ENCODE data around the gene NKD1.
A peak's percentile ranks its signal among the peaks of the same experiment; 100 is the strongest.

Gene NKD1

DNA sequence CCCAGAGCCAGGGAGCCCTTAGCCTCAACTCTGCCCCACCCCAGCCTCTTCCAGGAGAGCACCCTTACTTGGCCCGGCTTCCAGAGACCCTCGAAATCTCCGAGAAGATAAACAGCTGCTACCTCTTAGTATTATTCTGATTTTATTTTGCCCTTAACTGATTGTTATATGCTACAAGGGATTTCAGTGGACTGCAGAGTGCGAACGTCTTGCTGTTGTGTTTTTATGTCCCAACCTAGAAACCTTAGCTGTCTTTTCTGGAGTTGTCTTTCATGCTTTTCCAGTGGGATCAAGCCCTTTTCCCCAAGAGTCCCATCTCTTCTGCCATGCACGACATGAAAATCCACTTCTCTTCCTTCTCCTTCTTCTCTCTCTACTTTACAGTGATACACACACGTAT, 85.9 kb downstream of the NKD1 start:
- no peak for DNase-seq

DNA sequence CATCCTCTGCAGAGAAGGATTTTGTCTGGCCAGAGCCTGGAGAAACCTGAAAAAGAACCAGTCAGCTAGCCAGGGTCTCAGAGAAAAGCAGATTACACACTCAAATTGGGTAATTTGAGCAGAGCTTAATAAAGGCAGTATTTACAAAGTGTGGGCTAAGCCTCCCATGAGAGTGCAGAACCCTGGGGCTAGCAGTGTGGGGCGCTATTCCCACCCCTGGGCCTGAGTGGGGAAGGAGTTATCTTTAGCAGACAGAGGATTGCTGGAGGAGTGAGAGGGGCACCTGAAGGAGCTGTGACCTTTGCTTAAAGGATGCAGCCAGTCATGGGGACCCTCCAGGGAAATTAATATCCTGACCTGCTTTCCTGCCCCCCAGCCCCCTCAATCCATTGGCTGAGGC, 86.8 kb downstream of the NKD1 start:
- DNase-seq, result no peak

DNA sequence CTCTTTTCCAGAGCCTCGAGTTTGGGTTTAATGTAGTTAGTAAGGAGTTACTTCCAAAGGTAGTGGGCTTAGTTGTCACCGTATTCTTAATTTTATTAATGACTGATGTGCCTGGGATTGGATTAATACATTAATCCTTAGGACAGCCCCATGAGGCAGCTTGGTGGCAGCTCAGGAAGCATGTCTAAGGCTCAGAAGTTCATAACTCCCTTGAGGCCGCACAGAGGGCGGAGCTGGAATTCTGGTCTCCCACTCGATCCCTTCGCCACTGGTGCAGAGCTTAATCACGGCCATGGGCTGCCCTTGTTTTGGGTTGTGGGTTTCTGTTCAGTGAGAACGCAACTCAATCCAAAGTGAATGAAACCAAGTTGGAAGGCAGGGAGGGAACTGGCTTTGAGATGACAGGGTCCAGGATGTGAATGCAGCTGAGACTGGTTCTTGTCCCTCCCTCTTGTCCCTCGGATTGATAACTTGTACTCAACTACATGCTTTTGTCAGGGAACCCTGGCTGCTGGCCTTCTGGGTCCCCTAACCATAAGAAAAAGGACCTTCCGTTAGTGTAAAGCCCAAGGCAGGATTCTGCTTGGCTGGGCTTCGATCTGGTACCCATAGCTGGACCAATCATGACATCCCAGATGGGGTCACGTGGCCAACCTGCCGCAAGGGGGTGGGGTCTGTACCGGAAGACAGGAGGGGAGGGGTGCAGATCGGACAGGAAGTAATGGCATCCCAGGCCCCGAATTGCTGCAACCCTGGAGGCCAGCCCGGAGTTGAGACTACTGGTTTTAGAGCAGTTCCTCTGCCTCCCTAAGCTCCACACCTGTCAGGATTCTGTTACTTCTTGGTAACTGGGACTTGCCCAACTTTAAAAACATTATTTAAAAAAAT, 87.6 kb downstream of the NKD1 start:
- DNase-seq, result no peak

DNA sequence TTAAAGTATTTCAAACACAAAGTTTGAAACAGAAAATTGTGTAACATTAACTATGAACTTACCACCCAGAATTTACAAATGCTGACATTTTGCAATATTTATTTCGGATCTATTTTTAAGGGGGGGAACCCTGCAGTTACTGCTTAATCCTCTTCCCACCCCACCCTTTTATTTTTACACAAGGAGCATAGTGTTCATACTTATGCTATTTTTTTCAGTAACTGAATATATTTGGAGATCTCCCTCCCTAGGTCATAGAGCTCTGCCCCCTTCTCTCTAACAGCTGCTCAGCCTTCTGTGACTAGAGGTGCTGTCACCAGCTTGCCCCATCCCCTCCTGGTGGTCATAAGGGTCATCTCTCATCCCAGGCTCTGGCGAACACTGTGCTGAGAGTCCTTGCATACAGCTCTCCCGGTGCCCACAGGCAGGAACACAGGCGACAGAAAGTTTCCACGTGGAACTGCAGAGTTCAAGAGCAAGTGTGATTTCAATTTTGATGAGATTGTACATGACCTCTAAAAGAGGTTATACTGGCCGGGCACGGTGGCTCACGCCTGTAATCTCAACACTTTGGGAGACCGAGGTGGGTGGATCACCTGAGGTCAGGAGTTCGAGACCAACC, 88.7 kb downstream of the NKD1 start:
- no peak for DNase-seq

DNA sequence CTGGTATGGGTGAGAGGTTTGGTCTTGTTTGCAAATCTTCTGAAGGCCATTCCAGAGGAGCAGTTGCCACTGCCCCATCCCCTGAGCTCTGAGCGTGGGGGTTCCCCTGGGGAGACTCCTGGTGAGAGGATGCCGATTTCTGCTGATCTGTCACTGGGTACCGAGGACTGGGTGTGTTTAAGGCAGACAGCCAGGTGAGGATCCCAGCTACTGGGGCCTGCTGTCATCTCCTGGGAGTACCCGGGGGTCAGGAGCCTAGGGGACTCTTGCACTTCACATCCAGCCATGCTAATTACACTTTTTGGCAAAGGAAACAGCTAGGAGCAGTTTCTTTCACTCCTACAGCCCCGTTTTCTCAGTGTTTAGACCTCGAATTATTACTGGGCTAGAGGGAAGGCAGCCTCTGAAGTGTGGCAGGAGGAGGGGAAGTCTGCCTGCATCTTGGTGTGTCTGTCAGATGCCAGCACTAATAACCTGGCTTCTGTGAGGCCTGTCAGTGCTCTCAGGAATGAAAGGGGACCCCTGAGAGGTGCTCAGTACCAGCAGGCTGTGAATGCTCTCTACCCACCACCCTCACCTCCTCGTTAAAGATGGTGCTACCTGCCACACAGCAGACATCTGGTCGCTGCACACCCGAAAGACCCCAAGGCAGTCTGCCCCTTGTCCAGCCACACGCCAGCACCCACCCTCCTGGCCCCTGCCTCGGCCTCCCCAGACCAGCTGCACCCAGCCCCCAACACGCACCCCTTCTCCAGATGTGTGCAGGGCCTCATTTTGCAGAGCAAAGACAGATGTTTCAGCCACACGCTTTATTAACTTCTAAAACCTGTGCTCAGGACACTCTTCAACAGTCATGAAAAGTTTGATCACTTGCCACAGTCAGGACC, 89.8 kb downstream of the NKD1 start:
- DNase-seq, result no peak

DNA sequence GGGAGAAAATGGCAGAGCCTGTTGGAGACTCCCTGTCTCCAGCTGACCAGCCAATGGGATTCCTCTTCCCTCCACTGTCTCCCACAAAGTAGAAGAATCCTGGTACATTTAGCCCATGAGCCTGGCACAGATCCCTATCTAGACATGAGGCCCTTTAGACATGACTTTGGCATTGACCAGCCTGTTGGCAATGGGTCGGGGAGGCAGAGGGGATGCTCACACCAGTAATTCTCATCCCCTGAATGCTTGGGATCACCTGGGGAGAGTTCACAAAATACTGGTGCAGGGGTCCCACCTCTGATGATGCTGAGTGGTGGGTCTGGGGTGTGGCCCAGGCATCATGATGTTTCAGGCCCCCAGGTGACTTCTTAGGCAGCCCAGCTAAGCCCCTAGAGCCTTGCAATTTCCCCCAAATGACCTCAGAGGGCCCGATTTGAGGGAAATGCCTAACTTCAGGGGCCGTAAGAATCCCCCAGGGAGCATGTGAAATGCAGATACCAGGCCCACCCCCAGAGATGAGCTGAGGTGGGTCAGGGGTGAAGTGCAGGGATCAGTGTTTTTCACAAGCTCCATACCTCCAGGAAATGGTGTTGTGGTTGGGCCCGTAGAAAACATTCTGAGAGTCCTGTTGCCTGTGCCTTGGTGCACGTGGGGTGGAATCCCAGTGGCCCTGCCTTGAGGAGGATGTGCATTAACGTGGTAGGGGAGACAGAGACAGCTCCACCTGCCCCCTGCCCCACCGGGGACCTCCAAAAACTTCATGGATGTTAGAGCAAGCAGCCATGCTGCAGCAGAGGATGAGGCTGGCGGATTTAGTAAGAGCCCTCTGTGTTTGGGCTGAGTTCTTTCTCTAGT, 90.8 kb downstream of the NKD1 start:
- DNase-seq, result no peak

DNA sequence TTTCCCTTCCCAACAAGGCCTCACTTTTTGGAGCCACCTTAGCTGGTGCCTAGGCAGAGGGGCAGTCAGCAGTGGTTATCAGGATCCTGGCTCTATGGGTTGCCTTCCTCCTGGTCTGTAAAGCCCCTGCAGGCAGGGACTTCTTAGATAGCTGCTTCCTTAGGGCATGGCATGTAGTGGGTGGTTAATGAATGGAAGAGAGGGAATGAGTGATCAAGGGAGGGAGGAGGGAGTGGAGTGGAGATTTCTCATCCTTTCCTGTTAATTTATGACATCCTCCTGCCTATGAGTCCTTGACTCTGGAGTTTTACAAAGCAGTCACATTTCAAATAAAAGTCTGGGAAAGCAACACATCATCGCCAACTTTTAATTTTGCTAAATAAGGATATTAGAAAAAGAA, 92.2 kb downstream of the NKD1 start:
- no peak for DNase-seq

DNA sequence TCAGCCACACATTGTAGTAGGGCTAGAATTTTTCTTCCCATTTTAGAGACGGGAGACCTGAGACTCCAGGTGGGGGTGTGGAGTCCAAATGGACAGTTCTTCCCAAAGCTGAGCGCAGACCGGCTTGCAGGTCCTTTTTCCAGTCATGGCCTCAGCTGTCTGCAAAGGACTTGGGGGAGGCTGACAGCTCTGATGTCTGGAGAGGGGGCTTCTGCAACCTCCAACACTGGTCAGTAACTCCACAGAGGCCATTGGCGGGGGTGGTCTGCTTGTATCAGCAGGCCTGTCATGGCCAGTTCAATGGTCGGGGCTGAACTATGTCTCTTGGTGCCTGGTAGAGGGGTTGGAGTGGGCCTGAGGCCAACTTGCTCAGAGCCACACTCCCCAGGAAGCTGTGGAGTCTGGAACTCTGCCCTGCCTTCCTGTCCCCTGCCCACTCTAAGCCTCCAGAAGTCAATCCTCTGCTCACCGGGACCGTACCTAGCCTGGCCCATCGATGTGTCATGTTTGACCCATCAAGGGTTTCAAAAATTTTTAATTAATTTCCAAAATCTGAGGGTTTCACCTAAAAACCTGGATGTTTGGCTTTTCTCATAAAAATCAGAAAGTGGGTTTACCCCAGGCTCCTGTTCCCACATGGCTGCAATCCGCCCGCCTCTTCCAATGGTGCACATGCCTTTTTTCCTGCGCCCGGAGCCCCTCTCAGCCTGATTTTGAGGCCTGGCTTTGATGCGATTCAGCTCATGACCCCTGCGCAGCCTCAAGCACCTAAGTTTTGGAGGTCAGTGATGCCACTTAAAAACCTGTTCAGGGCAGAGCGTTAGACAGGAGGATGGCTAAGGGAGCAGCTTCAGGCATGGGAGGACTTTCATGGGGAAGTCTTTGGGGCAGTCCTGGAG, 93.0 kb downstream of the NKD1 start:
- DNase-seq, result no peak

DNA sequence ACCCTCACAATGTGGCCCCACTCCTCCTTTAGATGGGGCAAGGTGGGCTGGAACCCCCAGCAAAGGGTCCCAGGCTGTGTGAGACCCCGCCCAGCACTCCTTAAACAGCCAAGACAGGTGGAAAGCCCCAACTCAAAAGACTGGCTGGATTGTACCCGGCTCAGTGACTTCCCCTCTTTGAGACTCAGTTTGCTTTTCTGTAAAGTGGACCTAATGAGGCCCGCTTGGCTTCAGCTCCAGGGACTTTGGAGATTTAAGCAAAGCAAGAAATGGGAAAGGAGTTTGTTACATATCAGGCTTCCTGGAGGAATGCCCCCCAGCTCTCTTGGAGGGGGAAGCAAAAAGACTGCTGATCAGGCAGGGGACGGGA, 93.6 kb downstream of the NKD1 start:
- DNase-seq, result no peak

DNA sequence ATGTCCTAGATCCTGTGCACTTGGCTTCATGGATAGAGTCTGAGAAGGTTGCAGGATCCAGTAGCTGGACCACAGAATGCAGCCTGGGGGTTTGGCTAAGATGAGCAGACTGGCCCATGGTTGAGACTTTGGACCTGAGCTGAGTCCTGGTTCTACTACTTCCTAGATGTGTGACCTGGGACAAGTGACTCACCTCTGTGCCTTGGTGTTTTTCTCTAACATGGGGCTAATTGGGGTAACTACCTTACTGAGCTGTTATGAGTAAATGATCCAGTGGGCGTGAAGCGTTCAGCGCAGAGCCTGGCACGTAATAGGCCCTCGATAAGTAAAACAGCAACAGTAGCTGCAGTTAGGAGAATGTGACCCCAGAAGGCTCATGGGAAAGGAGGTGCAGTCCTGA, 94.2 kb downstream of the NKD1 start:
- no peak for DNase-seq

DNA sequence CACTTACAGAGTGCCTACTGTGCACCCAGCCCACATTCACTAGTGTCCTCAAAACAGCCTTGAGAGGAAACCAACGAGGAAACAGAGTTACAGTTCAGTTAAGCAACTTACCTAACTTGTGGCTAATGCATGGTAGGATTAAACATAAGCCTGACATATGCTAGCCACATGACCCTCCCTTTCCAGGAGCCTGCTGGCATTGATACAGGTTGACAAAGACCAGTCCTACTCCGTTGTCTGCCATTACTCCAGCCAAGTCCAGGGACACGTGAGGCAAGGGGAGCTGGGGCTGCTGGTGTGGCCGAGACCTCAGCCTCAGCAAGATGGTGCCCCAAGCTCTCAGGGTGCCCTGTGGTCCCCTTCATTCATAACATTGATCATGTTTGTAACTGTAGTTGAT, 95.0 kb downstream of the NKD1 start:
- no peak for DNase-seq

DNA sequence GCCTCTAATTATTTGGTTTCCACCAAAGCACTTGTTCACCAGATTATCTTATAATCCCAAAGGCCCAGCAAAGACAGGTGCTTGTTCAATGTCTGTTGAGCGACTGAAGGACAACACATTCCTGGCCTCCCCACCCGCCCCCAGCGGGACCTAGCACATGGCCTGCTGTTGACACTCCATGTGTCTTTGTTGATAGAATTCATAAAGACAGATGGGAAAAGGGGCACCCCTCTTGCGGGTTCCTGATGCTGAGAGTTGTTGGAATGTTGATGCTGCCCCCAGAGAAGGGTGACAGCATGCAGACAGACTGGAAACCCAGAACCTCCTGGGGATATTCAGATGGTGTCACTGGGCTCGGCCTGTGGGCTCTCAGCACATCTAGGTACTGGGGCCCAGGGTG, 96.0 kb downstream of the NKD1 start:
- DNase-seq, result no peak

DNA sequence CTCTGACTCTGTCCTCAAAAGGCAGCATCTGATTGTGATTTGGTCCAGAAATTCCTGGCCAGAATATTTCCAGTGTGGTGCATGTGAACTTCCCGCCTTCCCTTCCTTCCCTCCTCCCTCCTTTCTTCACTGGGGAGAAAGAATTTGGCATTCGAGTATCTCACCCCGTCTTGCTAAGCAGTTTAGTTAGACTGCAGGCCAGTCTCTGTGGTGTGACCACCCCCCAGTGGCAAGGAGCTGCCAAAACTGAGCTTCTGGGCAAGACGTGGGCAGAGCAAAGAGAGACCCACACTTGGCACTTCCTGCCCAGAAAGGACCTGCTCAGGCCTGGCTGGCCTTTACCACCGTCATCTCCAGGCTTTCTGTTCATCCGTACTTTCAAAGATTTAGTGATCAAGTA, 96.5 kb downstream of the NKD1 start:
- peak; percentile 56 for DNase-seq

DNA sequence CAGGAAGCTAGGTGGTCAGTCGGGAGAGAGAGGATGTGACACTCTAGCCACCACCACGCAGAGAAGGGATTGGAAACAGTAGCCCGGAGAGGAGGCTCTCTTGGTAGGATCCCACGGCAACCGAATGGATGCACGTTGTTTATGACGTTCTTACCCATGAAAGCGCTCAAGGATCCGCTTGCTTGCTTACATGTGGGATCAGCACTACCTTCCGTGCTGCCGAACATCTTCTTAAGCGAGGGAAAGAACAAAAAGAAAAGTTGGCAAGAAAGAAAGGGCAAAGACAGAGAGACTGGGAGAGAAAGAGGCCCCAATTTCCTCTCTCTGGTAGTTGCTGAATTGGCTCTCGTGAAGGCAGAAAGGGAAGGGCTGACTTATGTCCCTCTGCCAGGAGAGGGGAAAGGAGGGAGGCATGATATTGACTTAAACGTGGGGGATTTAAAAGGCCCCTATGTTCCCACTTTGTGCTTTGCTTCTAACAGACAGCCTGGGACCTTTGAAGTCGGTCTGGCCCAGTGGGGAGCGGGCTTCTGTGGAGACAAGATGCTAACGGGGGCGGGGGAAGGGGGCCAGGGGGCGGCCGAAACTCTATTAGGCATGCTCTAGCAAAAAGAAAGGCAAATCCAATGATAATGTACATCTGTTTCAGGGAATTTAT, 97.5 kb downstream of the NKD1 start:
- no peak for DNase-seq

DNA sequence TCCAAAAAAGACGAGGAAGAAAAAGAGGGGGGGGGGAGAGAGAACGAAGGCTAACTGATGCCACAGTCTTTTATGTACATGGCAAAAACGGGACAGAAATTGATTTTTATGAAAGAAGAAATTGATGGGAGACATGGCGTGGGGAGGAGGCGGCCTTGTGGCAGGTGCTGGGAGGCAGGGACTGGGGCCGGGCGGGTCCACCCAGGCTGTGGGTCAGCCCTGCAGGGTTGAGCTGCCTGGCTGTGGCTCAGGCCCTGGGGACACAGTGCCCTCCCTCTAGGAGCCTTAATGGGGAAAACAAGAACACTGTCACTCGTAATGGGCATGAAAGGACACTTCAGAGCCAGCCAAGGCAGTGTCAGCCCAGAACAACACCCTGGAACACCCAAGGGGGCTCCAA, 98.1 kb downstream of the NKD1 start:
- DNase-seq, result no peak

DNA sequence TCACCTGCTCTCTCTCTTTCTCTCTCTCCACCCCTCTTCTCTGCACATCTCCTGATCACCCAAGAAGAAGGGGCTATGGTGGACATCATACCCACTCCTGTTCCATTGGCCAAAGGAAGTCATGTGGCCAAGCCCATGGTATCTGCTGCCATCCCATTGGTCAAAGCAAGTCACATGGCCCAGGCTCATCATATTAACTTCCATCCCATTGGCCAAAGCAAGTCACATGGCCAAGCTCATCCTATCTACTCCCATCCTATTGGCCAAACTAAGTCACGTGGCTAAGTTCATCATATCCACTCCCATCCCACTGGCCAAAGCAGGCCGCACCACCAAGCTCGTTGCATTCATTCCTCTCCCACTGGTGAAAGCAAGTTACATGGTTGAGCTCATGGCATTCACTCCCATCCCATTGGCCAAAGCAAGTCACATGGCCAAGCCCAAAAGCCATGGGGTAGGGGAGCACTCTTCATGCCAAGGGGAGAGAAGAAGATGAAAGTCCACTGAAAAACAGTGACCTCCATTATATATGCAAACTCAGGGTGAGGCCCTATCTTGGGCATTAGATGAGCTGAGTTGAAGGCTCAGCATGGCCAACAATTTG, 103.7 kb downstream of the NKD1 start:
- no peak for DNase-seq

DNA sequence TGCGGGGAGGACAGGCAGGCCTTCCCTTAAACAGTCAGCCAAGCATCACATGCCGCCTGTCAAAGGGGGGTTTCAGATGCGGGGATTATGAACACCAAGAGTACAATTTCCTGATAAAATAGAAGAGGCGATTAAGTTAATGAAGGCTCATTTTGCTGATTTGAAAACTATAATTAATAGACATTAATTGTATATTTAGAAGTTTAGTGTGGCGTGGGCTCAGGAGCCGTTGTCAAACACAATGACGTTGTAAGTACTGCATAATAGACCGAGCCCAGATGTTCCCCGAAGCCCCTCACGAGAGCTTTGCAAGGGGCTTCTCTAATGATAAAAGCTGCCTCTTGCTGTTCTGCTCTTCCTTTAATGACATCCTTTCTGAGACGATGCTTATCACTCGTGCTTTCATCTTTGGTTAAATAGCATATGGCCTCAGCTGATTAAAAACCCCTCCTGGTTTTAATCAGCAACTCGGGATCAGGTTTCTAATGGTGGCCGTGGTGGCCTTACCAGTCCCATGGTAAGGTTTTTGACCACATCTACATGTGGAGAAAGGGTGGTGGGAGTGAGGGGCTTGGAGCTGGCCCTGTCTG, 104.7 kb downstream of the NKD1 start:
- no peak for DNase-seq

DNA sequence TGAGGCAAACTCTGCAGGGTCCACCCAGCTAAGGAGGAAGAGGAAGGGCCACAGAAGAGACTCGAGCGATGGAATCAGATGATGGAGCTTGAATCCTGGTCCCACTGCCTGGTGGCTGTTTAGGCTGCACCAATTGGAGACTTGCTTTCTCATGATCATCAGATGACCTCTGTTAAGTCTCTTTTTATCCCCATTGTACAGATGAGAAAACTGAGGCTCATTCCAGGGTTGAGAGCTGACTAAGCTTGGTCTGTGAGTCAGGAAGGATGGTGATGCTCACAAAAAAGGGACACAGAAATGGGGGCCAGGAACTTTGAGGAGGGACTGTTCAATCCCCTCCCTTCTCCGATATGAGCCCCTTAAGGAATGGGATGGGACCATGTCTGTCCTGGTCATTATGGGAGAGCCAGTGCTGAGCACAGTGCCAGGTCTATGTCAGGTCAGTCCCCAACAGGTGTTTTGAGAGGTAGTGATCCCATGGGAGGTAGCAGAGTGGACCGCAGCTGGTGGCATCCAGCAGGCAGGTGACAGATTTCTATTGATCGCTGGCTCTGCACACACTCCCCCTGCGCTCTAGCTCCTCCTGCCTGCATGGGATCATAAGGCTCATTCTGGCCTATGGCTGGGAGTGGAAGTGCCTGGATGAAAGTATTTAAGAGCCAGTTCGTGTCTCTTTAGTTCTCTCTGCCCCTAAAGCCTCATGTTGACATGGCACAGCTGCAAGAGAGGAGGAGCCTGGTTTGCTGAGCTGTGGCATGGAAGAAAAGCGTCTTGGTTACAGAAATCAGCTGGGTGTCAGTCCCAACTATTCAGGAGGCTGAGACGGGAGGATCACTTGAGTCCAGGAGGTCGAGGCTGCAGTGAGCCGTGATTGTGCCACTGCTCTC, 105.7 kb downstream of the NKD1 start:
- DNase-seq, result no peak

DNA sequence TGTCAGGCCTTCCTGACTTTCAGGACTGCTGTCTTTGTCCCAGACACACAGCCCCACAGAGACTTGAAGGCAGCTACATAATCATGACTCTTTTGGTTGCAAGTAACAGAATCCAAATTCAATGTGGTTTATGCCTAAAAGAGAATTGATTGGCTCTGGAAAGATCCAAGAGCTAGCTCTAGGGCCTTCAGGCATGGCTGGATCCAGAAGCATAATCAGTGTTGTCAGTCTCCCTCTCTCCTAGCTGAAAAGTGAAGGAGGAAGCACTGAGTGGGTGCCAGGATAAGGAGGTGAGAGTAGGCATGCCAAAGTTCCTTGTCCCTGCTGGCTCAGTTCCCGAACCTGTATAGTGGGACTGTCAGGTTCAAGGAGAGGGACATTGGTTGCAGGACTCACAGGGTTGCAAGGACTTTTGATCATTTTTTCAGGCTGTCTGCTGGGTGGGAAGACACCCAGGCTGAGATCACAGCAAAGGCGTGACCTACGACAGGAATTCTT, 107.4 kb downstream of the NKD1 start:
- DNase-seq, result no peak
